ENCODE measurements around the gene TRIAP1. TPM values are rescaled to one million over a fixed set of nuclear protein-coding genes. Genes with fewer than 3 reads are reported as not detected.

Gene TRIAP1
- total and polyA plus RNA-seq, 8 donors: 21.9 to 42.4 (median 36.2) TPM

GRCh38 chr12:120483621-120484020 is 37.4 kb upstream of the TRIAP1 start:
- no peaks in the 10 kb centered on the region for H3K27me3 ChIP-seq
- no peaks in the 10 kb centered on the region for H3K9me3 ChIP-seq
- no peaks in the 10 kb centered on the region for H3K4me1 ChIP-seq
- DNase-seq (no peak), ATAC-seq (no peak)
- H3K27ac ChIP-seq: no peak overlapping the region
- no peak for TF ChIP-seq CTCF (IDR thresholded peaks at IDR 0.05)
- intact Hi-C loops (cut with DNase I): no loop called here
- no peaks in the 10 kb centered on the region for H3K36me3 ChIP-seq
- H3K4me3 ChIP-seq: no peak overlapping the region

- no peak for ATAC-seq
- Histone ChIP-seq H3K36me3 (no peaks in the 10 kb centered on the region), H3K4me1 (no peaks in the 10 kb centered on the region), H3K4me3 (no peak overlapping the region), H3K9me3 (no peaks in the 10 kb centered on the region), H3K27ac (no peak overlapping the region), H3K27me3 (no peaks in the 10 kb centered on the region)
- no peak for TF ChIP-seq CTCF (IDR thresholded peaks at IDR 0.05)
- intact Hi-C loops (cut with DNase I): no loop called here
- no peak for DNase-seq
Measured at GRCh38 chr12:120481022-120481767, 35.0 kb upstream of the TRIAP1 start.

- intact Hi-C loops (cut with DNase I): no loop called here
- H3K4me3 ChIP-seq: no peak overlapping the region
- no peaks in the 10 kb centered on the region for H3K9me3 ChIP-seq
- H3K27me3 ChIP-seq: no peaks in the 10 kb centered on the region
- ATAC-seq (no peak), DNase-seq (no peak)
- no peaks in the 10 kb centered on the region for H3K36me3 ChIP-seq
- TF ChIP-seq CTCF (IDR thresholded peaks at IDR 0.05): no peak
- H3K4me1 ChIP-seq: no peaks in the 10 kb centered on the region
- H3K27ac ChIP-seq: no peak overlapping the region
Measured at GRCh38 chr12:120480211-120480610, 34.0 kb upstream of the TRIAP1 start.

GRCh38 chr12:120479458-120479857 is 33.3 kb upstream of the TRIAP1 start:
- Histone ChIP-seq H3K9me3 (no peaks in the 10 kb centered on the region), H3K4me1 (no peaks in the 10 kb centered on the region), H3K27ac (no peak overlapping the region), H3K36me3 (no peaks in the 10 kb centered on the region), H3K27me3 (no peaks in the 10 kb centered on the region), H3K4me3 (no peak overlapping the region)
- no peak for TF ChIP-seq CTCF (IDR thresholded peaks at IDR 0.05)
- DNase-seq (no peak), ATAC-seq (no peak)
- intact Hi-C loops (cut with DNase I): no loop called here

- no peak for TF ChIP-seq CTCF (IDR thresholded peaks at IDR 0.05)
- H3K9me3 ChIP-seq: no peaks in the 10 kb centered on the region
- H3K27ac ChIP-seq: no peak overlapping the region
- H3K4me3 ChIP-seq: no peak overlapping the region
- no peak for ATAC-seq
- intact Hi-C loops (cut with DNase I): no loop called here
- no peak for DNase-seq
- no peaks in the 10 kb centered on the region for H3K36me3 ChIP-seq
- peaks cover 0 to 1% of the 10 kb centered on the region in 2 donors for H3K4me1 ChIP-seq
- H3K27me3 ChIP-seq: no peaks in the 10 kb centered on the region
Measured at GRCh38 chr12:120475643-120476042, 29.5 kb upstream of the TRIAP1 start.
